Body of pancreas (tissue), 4 donors: ENCODE results near the gene AKAP13. TPM values are rescaled to one million over a fixed set of nuclear protein-coding genes. Genes with fewer than 3 reads are reported as not detected.

Experiments
- ATAC-seq: fragments of 150-250 bp; one replicate; pipeline ENCODE4 v1.9.1; 2016
- DNase-seq, 4 donors: peaks; one replicate each; pipeline ENCODE4 v3.0.0-alpha.2; 2019
- H3K27ac ChIP-seq, 4 donors: fragments of 200-600 bp; sonication (generic); 1 replicate in 3 of 4; 2 replicates in 1 of 4; pipeline versions ENCODE4 v1.5.1 to v1.6.1; 2016 to 2019; ENCODE audit warnings: mild to moderate bottlenecking in 1 of 4, mixed read lengths in 1 of 4, moderate library complexity in 1 of 4
- H3K27me3 ChIP-seq, 2 donors: fragments of 200-600 bp; sonication (generic); one replicate each; pipeline ENCODE4 v1.6.0; 2016; ENCODE audit warnings: mild to moderate bottlenecking in 1 of 2
- H3K36me3 ChIP-seq, 2 donors: fragments of 200-600 bp; sonication (generic); replicated peaks in 1 of 2; 2 replicates each; pipeline ENCODE4 v1.5.1; 2016; ENCODE audit warnings: low read depth in 2 of 2; ENCODE audit not compliant: insufficient read depth in 1 of 2
- H3K4me1 ChIP-seq: fragments of 200-600 bp; sonication (generic); one replicate; pipeline ENCODE4 v1.6.0; 2016
- H3K4me3 ChIP-seq, 2 donors: fragments of 200-600 bp; sonication (generic); 1 replicate in 1 of 2; 2 replicates in 1 of 2; pipeline ENCODE4 v1.5.1; 2016 to 2019
- H3K9me3 ChIP-seq, 3 donors: fragments of 200-600 bp; sonication (generic); 1 replicate in 2 of 3; 2 replicates in 1 of 3; pipeline ENCODE4 v1.5.1; 2016
- CTCF ChIP-seq, 7 experiments: fragments of 450-650 bp in 4 of 7; fragments of 200-600 bp in 3 of 7; sonication (generic) in 3 of 7; IDR thresholded peaks; one replicate each; pipeline ENCODE4 v1.5.1; 2016 to 2019; ENCODE audit warnings: antibody characterized with exemption in 7 of 7
- POLR2A ChIP-seq, 3 donors: fragments of 450-650 bp; IDR thresholded peaks; one replicate each; pipeline ENCODE4 v1.6.1; 2016; ENCODE audit warnings: antibody characterized with exemption in 3 of 3, mild to moderate bottlenecking in 2 of 3
- WGBS, 2 donors: methylation state at CpG; one replicate each; pipeline ENCODE4 v1.1.5; 2017; 5-methylcytosine and 5-hydroxymethylcytosine counted together
- intact Hi-C: fragments of 100-400 bp; cut with DNase I; formaldehyde crosslinking; loops from one replicate; pipeline ENCODE4 v1.15.1; 2023
- total RNA-seq, 2 donors: library from RNA; depleted of rRNA; stranded (reverse); fragments of >200 nt; gene quantifications; one replicate each; pipeline ENCODE4 v1.1.0, GENCODE V29; 2016

Gene AKAP13
- total RNA-seq, 2 donors from 2014 or later: 102 to 160 TPM

DNA sequence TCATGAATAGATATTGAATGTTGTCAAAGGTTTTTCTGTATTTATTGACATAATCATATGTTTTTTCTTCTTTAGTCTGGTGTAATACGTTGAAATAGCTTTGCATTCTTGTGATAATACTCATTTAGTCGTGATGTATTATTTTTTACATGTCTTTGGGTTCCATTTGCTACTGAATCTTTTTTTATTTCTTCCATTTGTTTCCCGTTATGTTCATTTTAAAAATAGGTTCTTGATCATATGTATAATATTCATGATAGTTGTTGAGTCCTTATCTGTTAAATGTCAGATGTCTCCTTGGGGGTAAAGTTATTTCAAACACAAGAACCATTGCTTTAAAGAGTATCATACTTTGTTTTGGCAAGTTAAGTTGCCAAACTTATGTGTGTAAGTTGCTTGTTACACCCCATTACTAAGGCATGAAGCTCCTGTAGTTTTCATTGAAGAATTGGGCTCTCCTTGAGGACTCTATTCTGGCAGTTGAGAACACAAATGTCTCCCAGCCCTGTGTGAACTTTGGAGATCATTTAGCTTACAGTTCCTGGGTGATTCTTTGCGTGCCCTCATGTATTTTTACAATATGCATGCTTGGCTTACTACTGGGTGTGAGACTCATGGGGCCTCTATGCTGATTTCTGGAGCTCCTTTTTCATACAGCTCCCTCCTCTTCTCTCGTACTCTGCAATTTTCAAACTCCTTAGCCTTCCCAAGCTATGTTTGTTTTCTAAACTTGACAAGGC lies 8.3 kb downstream of the AKAP13 start:
- no peaks in the 10 kb centered on the region for H3K27me3 ChIP-seq
- peaks cover 14% of the 10 kb centered on the region for H3K4me1 ChIP-seq
- DNase-seq (no peak), ATAC-seq (no peak)
- WGBS, 2 donors: 85 to 93% methylated on average over 5 of the region's 5 CpGs
- H3K9me3 ChIP-seq: no peaks in the 10 kb centered on the region
- H3K36me3 ChIP-seq: no peaks in the 10 kb centered on the region
- no peak overlapping the region for H3K27ac ChIP-seq
- intact Hi-C loops: no loop called here
- no peak overlapping the region for H3K4me3 ChIP-seq
- TF ChIP-seq POLR2A (IDR thresholded peaks at IDR 0.05): no peak
- TF ChIP-seq CTCF (IDR thresholded peaks at IDR 0.05): no peak

GRCh38 chr15:85389306-85389650 lies 8.9 kb downstream of the AKAP13 start:
- intact Hi-C loops: no loop called here

GRCh38 chr15:85389772-85390171 lies 9.4 kb downstream of the AKAP13 start:
- WGBS, 2 donors: 75% methylated on average over 4 of the region's 4 CpGs
- Histone ChIP-seq H3K4me1 (peaks cover 23% of the 10 kb centered on the region), H3K36me3 (no peaks in the 10 kb centered on the region), H3K27ac (no peak overlapping the region), H3K9me3 (no peaks in the 10 kb centered on the region), H3K27me3 (no peaks in the 10 kb centered on the region), H3K4me3 (no peak overlapping the region)
- ATAC-seq (no peak), DNase-seq (no peak)
- intact Hi-C loops: no loop called here
- TF ChIP-seq POLR2A (IDR thresholded peaks at IDR 0.05) (no peak), CTCF (IDR thresholded peaks at IDR 0.05) (no peak)

More at GRCh38 chr15:85389306-85389650, 8.9 kb downstream of the AKAP13 start:
- Histone ChIP-seq H3K4me1 (peaks cover 18% of the 10 kb centered on the region), H3K27me3 (no peaks in the 10 kb centered on the region), H3K9me3 (no peaks in the 10 kb centered on the region), H3K36me3 (no peaks in the 10 kb centered on the region), H3K27ac (no peak overlapping the region), H3K4me3 (no peak overlapping the region)
- ATAC-seq (no peak), DNase-seq (no peak)
- TF ChIP-seq CTCF (IDR thresholded peaks at IDR 0.05): no peak
- no peak for TF ChIP-seq POLR2A (IDR thresholded peaks at IDR 0.05)
- 79 to 84% methylated on average over 2 of the region's 2 CpGs for WGBS, 2 donors

DNA sequence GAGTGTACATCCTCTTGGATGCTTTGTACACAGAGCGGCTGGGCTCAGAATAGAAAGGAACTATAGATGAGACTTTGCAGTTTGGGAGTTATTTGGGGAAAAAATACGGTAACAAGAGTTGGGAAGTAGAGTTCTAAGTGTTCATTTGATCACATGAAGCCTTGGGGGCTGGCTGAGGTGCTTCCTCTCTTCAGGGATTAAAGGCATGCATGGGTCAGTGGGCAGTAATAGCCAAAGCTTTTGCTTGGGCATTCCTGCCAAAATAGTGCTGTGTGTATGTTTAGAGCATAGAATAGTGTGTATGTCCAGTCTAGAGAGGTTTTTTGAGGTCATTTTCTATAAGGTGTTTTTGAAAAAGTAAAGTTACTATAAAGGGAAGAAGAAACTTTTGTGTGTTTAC lies 12.8 kb downstream of the AKAP13 start:
- TF ChIP-seq POLR2A (IDR thresholded peaks at IDR 0.05) (no peak), CTCF (IDR thresholded peaks at IDR 0.05) (no peak)
- H3K36me3 ChIP-seq: no peaks in the 10 kb centered on the region
- WGBS, 2 donors: 88 to 94% methylated on average over 2 of the region's 2 CpGs
- no peak for DNase-seq
- H3K9me3 ChIP-seq: no peaks in the 10 kb centered on the region
- intact Hi-C loops: no loop called here
- H3K27ac ChIP-seq: no peak overlapping the region
- peaks cover 37% of the 10 kb centered on the region for H3K4me1 ChIP-seq
- no peak overlapping the region for H3K4me3 ChIP-seq
- H3K27me3 ChIP-seq: no peaks in the 10 kb centered on the region
- no peak for ATAC-seq
